ENCODE results near the gene RFPL3.

Gene RFPL3

GRCh38 chr22:32401486-32401885 lies 43.8 kb downstream of the RFPL3 start:
- H3K36me3 Mint-ChIP-seq, result peaks cover 44% of the 10 kb centered on the region
- H3K27me3 Mint-ChIP-seq, result no peaks in the 10 kb centered on the region
- CTCF ChIA-PET, result interaction anchor here (0.6 to 0.7 kb wide), 2 partner anchors 9 to 51 kb away, joined by 3 read pairs; no protein-coding TSS in a partner anchor

GRCh38 chr22:32404021-32404420 lies 46.4 kb downstream of the RFPL3 start:
- Mint-ChIP-seq H3K27ac (no peak overlapping the region), H3K4me3 (no peak overlapping the region), H3K27me3 (no peaks in the 10 kb centered on the region), H3K9me3 (no peaks in the 10 kb centered on the region), H3K36me3 (peaks cover 57% of the 10 kb centered on the region), H3K4me1 (peaks cover 19% of the 10 kb centered on the region)
- CTCF ChIA-PET, result no interaction called here
- no peak for DNase-seq

More at GRCh38 chr22:32401486-32401885, 43.8 kb downstream of the RFPL3 start:
- Mint-ChIP-seq H3K4me3 (no peak overlapping the region), H3K4me1 (no peaks in the 10 kb centered on the region), H3K27ac (no peak overlapping the region), H3K9me3 (no peaks in the 10 kb centered on the region)
- DNase-seq, result no peak

DNA sequence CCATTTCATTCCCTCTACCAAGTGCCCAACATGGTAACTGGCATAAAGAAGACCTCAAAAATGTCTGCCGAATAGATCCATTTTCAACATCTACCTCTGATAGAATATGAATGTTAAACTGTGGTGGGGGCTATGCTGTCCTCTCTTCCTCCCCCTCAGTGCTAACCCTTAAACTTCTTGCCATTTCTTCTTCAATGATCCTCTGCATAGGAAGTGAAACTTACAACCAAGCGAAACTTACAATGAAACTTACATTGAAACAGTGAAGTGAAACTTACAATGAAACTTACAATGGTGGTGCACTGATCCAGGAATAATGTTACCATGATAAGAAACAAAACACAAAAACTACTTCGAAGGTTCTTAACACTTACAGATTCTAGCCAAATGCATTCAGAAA lies 49.6 kb downstream of the RFPL3 start:
- Mint-ChIP-seq H3K4me3 (no peak overlapping the region), H3K27ac (peak overlapping the region; percentile 6), H3K9me3 (no peaks in the 10 kb centered on the region), H3K27me3 (peaks cover 4% of the 10 kb centered on the region), H3K36me3 (peaks cover 47% of the 10 kb centered on the region), H3K4me1 (peaks cover 46% of the 10 kb centered on the region)
- CTCF ChIA-PET, result no interaction called here
- DNase-seq, result no peak

- no peak for DNase-seq
- Mint-ChIP-seq H3K27ac (no peak overlapping the region), H3K27me3 (peaks cover 4% of the 10 kb centered on the region), H3K36me3 (peaks cover 47% of the 10 kb centered on the region), H3K4me3 (no peak overlapping the region), H3K4me1 (peaks cover 52% of the 10 kb centered on the region), H3K9me3 (no peaks in the 10 kb centered on the region)
- CTCF ChIA-PET, result no interaction called here
Observed at GRCh38 chr22:32407936-32408335, 50.3 kb downstream of the RFPL3 start.

GRCh38 chr22:32409977-32410376 lies 52.3 kb downstream of the RFPL3 start:
- Mint-ChIP-seq H3K27me3 (peaks cover 8% of the 10 kb centered on the region), H3K9me3 (no peaks in the 10 kb centered on the region), H3K4me1 (peaks cover 55% of the 10 kb centered on the region), H3K36me3 (peaks cover 42% of the 10 kb centered on the region), H3K27ac (no peak overlapping the region), H3K4me3 (peak overlapping the region; percentile 96)
- CTCF ChIA-PET, result interaction anchor here (0.6 to 1.1 kb wide), 2 partner anchors 63 to 68 kb away, joined by 3 to 5 read pairs; no protein-coding TSS in a partner anchor
- DNase-seq, result no peak

GRCh38 chr22:32410459-32410858 lies 52.8 kb downstream of the RFPL3 start:
- Mint-ChIP-seq H3K9me3 (no peaks in the 10 kb centered on the region), H3K4me1 (peaks cover 55% of the 10 kb centered on the region), H3K4me3 (peak overlapping the region; percentile 96), H3K36me3 (peaks cover 38% of the 10 kb centered on the region), H3K27ac (no peak overlapping the region), H3K27me3 (peaks cover 13% of the 10 kb centered on the region)
- no peak for DNase-seq
- CTCF ChIA-PET, result interaction anchor here (0.7 kb wide), 1 partner anchor 666 kb away, joined by 3 read pairs; no protein-coding TSS in a partner anchor

Data from activated naive CD4-positive, alpha-beta T cell treated with anti-CD3 and anti-CD28 coated beads, Interleukin-2, amount 10 ng/mL, durations not matched to agents 7 days and 5 days (primary cell).